ENCODE results near the gene OBP2A.

GRCh38 chr9:135523521-135524129, 22.3 kb upstream of the OBP2A start:
- TF ChIP-seq POLR2A (IDR thresholded peaks at IDR 0.05; ENCODE audit: low read length) (no peak), GATA1 (IDR thresholded peaks at IDR 0.05; ENCODE audit: low read depth, low read length) (no peak)

All from erythroblast (primary cell).